ENCODE data around the gene S1PR1.

S1PR1 gene

GRCh38 chr1:101280049-101280592, 43.3 kb downstream of the S1PR1 start:
- no peak for TF ChIP-seq RAD21 (IDR thresholded peaks at IDR 0.05; ENCODE audit: low read depth)
- no peak for TF ChIP-seq FOXM1 (IDR thresholded peaks at IDR 0.05; ENCODE audit: borderline replicate concordance, low read depth)
- TF ChIP-seq ZBTB7A (IDR thresholded peaks at IDR 0.05; ENCODE audit: low read depth) = no peak
- no peak for TF ChIP-seq USF1 (IDR thresholded peaks at IDR 0.05)
- TF ChIP-seq YY1 (IDR thresholded peaks at IDR 0.05; ENCODE audit: low read depth) = no peak
- TF ChIP-seq TEAD4 (IDR thresholded peaks at IDR 0.05) = no peak
- TF ChIP-seq NFIC (IDR thresholded peaks at IDR 0.05) = no peak
- no peak for TF ChIP-seq TAF1 (IDR thresholded peaks at IDR 0.05; ENCODE audit: low read depth)
- no peak for TF ChIP-seq EGR1 (IDR thresholded peaks at IDR 0.05)
- no peak for TF ChIP-seq MAX (IDR thresholded peaks at IDR 0.05)
- TF ChIP-seq TCF12 (IDR thresholded peaks at IDR 0.05; ENCODE audit: low read depth) = no peak
- TF ChIP-seq REST (IDR thresholded peaks at IDR 0.05; ENCODE audit: low read depth) = no peak

- TF ChIP-seq RAD21 (IDR thresholded peaks at IDR 0.05; ENCODE audit: low read depth) = no peak
- TF ChIP-seq USF1 (IDR thresholded peaks at IDR 0.05) = no peak
- TF ChIP-seq CEBPB (IDR thresholded peaks at IDR 0.05) = no peak
Measured at GRCh38 chr1:101280942-101281654, 44.3 kb downstream of the S1PR1 start.

- TF ChIP-seq REST (IDR thresholded peaks at IDR 0.05; ENCODE audit: low read depth) (no peak), TEAD4 (IDR thresholded peaks at IDR 0.05) (no peak), EP300 (IDR thresholded peaks at IDR 0.05; ENCODE audit: borderline replicate concordance) (no peak), RAD21 (IDR thresholded peaks at IDR 0.05; ENCODE audit: low read depth) (no peak), EGR1 (IDR thresholded peaks at IDR 0.05) (no peak), YY1 (IDR thresholded peaks at IDR 0.05; ENCODE audit: low read depth) (no peak), TCF12 (IDR thresholded peaks at IDR 0.05; ENCODE audit: low read depth) (no peak), ZBTB7A (IDR thresholded peaks at IDR 0.05; ENCODE audit: low read depth) (no peak), CEBPB (IDR thresholded peaks at IDR 0.05) (no peak), MAX (IDR thresholded peaks at IDR 0.05) (no peak), FOXM1 (IDR thresholded peaks at IDR 0.05; ENCODE audit: borderline replicate concordance, low read depth) (no peak), CREB1 (IDR thresholded peaks at IDR 0.05; ENCODE audit: low read depth) (no peak), NFIC (IDR thresholded peaks at IDR 0.05) (no peak)
Measured at GRCh38 chr1:101281751-101282150, 44.9 kb downstream of the S1PR1 start.

GRCh38 chr1:101282314-101283038, 45.7 kb downstream of the S1PR1 start:
- TF ChIP-seq FOXM1 (IDR thresholded peaks at IDR 0.05; ENCODE audit: borderline replicate concordance, low read depth) = no peak
- no peak for TF ChIP-seq TCF12 (IDR thresholded peaks at IDR 0.05; ENCODE audit: low read depth)
- TF ChIP-seq TEAD4 (IDR thresholded peaks at IDR 0.05) = no peak
- TF ChIP-seq TAF1 (IDR thresholded peaks at IDR 0.05; ENCODE audit: low read depth) = no peak
- TF ChIP-seq YY1 (IDR thresholded peaks at IDR 0.05; ENCODE audit: low read depth) = no peak
- no peak for TF ChIP-seq REST (IDR thresholded peaks at IDR 0.05; ENCODE audit: low read depth)
- TF ChIP-seq EP300 (IDR thresholded peaks at IDR 0.05; ENCODE audit: borderline replicate concordance) = no peak
- no peak for TF ChIP-seq USF1 (IDR thresholded peaks at IDR 0.05)
